GF-D8 (cell line): Measurements from ENCODE around the gene PRKCI.
"Not testable (repeated sequence)": the region's sequence is repeated elsewhere in the genome, so short reads cannot be mapped to it uniquely, and the experiment has no call there.

ENCODE experiments used
- DNase-seq: peaks from one replicate; lab custom pipeline; 2025; lab: John Stamatoyannopoulos, UW

Gene PRKCI

GRCh38 chr3:170221924-170222646 lies at the start of gene PRKCI:
TSS of gene PRKCI (plus strand) at chr3:170222424. CDS start at chr3:170222670, 246 bp downstream.
- DNase-seq: peak; percentile 86

- no peak for DNase-seq
Measured at GRCh38 chr3:170178651-170179050, 43.6 kb upstream of the PRKCI start.

- no peak for DNase-seq
Measured at GRCh38 chr3:170179432-170179831, 42.8 kb upstream of the PRKCI start.

GRCh38 chr3:170180079-170180907 lies 41.9 kb upstream of the PRKCI start:
- peak; percentile 13 for DNase-seq

- peak; percentile 78 for DNase-seq
Measured at GRCh38 chr3:170180908-170181885, 41.0 kb upstream of the PRKCI start, which contains the start of gene PHC3. TSS of gene PHC3 (minus strand) at chr3:170181733. CDS start at chr3:170181715, 18 bp downstream.

- no peak for DNase-seq
Measured at GRCh38 chr3:170189398-170190256, 32.6 kb upstream of the PRKCI start.

- not testable (repeated sequence) for DNase-seq
Measured at GRCh38 chr3:170195759-170196158, 26.5 kb upstream of the PRKCI start.

GRCh38 chr3:170196833-170197232 lies 25.4 kb upstream of the PRKCI start:
- DNase-seq: no peak

- DNase-seq: no peak
Measured at GRCh38 chr3:170200987-170201386, 21.2 kb upstream of the PRKCI start.

- DNase-seq: no peak
Measured at GRCh38 chr3:170201527-170201926, 20.7 kb upstream of the PRKCI start.

GRCh38 chr3:170203457-170203856 lies 18.8 kb upstream of the PRKCI start:
- no peak for DNase-seq

- DNase-seq: no peak
Measured at GRCh38 chr3:170204023-170204472, 18.2 kb upstream of the PRKCI start.

- no peak for DNase-seq
Measured at GRCh38 chr3:170204509-170204908, 17.7 kb upstream of the PRKCI start.

GRCh38 chr3:170205302-170205701 lies 16.9 kb upstream of the PRKCI start:
- no peak for DNase-seq

- DNase-seq: not testable (repeated sequence)
Measured at GRCh38 chr3:170206164-170206762, 16.0 kb upstream of the PRKCI start.

GRCh38 chr3:170207717-170208116 lies 14.5 kb upstream of the PRKCI start:
- peak; percentile 45 for DNase-seq

- no peak for DNase-seq
Measured at GRCh38 chr3:170211668-170212067, 10.6 kb upstream of the PRKCI start.

- DNase-seq: no peak
Measured at GRCh38 chr3:170219850-170220249, 2.4 kb upstream of the PRKCI start.

- DNase-seq: no peak
Measured at GRCh38 chr3:170220871-170221270, 1.4 kb upstream of the PRKCI start.
